Measurements from ENCODE around the gene RPS15. TPM values are rescaled to one million over a fixed set of nuclear protein-coding genes. Genes with fewer than 3 reads are reported as not detected.

Gene RPS15
- total and polyA plus RNA-seq, 2 of the 13 experiments (the other 11 are each of a cell fraction or from before 2014, with no cell fraction given) = 695 to 1,411 TPM

GRCh38 chr19:1429750-1430149 is 8.4 kb upstream of the RPS15 start:
- ChIA-PET POLR2A (interaction anchor here (1.0 kb wide), 1 partner anchor 15 kb away, joined by 4 read pairs; no protein-coding TSS in a partner anchor), CTCF (ENCODE audit: low intra/inter-chr PET ratio, low total read pairs) (no interaction called here)
- in situ Hi-C loops (cut with HindIII; ENCODE audit: extremely low pct_ligation_motif_present, low pct_unique_long_range_greater_than_20kb) (no loop called here), intact Hi-C loops (cut with micrococcal nuclease; ENCODE audit: unreplicated experiment) (no loop called here)
- peaks cover 6% of the 10 kb centered on the region for H4K20me1 ChIP-seq (ENCODE audit: insufficient read depth, low read length)
- no peak overlapping the region for H3K27ac ChIP-seq (ENCODE audit: extremely low read length, insufficient read depth, low read length)
- peaks cover 19% of the 10 kb centered on the region for H3K79me2 ChIP-seq (ENCODE audit: insufficient read depth, low read length)
- no peak overlapping the region for H3K9ac ChIP-seq (ENCODE audit: insufficient read depth, low read depth, low read length)
- H3K4me1 ChIP-seq (ENCODE audit: insufficient read depth, low read length) = peaks cover 12% of the 10 kb centered on the region
- H3K27me3 ChIP-seq (ENCODE audit: control insufficient read depth in 1 of 2, insufficient read depth in 2 of 2, low read length in 2 of 2) = no peaks in the 10 kb centered on the region
- no peaks in the 10 kb centered on the region for H3K9me3 ChIP-seq (ENCODE audit: low read length)
- peaks cover 34 to 76% of the 10 kb centered on the region in 2 experiments for H3K36me3 ChIP-seq (replicated peaks in 1 of 2; ENCODE audit: control insufficient read depth in 1 of 2, insufficient read depth in 2 of 2, low read length in 2 of 2)
- no peak overlapping the region for H3K4me3 ChIP-seq (replicated peaks in 1 of 3; ENCODE audit: insufficient read depth in 1 of 3, low read depth in 2 of 3, low read length in 3 of 3)
- no peak for DNase-seq (ENCODE audit: low spot score)
- TF ChIP-seq MTERF4 (CRISPR knock-in tag; IDR thresholded peaks at IDR 0.05) = no peak
- TF ChIP-seq UBTF (CRISPR knock-in tag; IDR thresholded peaks at IDR 0.05) = no peak
- TF ChIP-seq ZNF792 (CRISPR knock-in tag; IDR thresholded peaks at IDR 0.05) = no peak
- TF ChIP-seq RBM22 (optimal IDR thresholded peaks at IDR 0.05; ENCODE audit: low read length) = peak; percentile 81
- no peak for TF ChIP-seq TEF (CRISPR knock-in tag; IDR thresholded peaks at IDR 0.05)
- 0 out of 4 replicates have a peak, but pooled peaks of 1 of the 2 experiments have one; percentile 14 for TF ChIP-seq POLR2A (IDR thresholded peaks at IDR 0.05; ENCODE audit: insufficient read depth in 1 of 2, low read depth in 2 of 2, low read length in 2 of 2)
- no peak for TF ChIP-seq FOSL1 (CRISPR knock-in tag; IDR thresholded peaks at IDR 0.05; ENCODE audit: borderline replicate concordance)
- TF ChIP-seq ZNF101 (CRISPR knock-in tag; IDR thresholded peaks at IDR 0.05; ENCODE audit: borderline replicate concordance, low read depth) = no peak
- no peak for ATAC-seq
- no TSS peak for BruUV-seq (replicated peaks)
- WGBS (ENCODE audit: low lambda C conversion rate) = 96% methylated on average over 12 of the region's 14 CpGs
- no peak overlapping the region for H3K4me2 ChIP-seq (ENCODE audit: low read depth, low read length)
- H2AFZ ChIP-seq (ENCODE audit: low read length) = no peak overlapping the region
- FAIRE-seq = no peak
